Left renal cortex interstitium (tissue), 4 donors: ENCODE measurements around the gene SLC7A8. TPM values are rescaled to one million over a fixed set of nuclear protein-coding genes. Genes with fewer than 3 reads are reported as not detected.

ENCODE experiments used
- DNase-seq, 4 donors: peaks; one replicate each; pipeline ENCODE4 v3.0.0-alpha.2; 2013; ENCODE audit warnings: low read depth in 4 of 4, low spot score in 2 of 4, missing footprints in 1 of 4
- polyA plus RNA-seq, 4 donors: library from polyadenylated mRNA; unstranded; fragments of 120-200 nt; gene quantifications; one replicate each; pipeline ENCODE4 v1.2.1, GENCODE V29; 2013; ENCODE audit not compliant: insufficient read length in 4 of 4

Gene SLC7A8
- polyA plus RNA-seq, 4 donors: 80.6 to 108 (median 96.2) TPM

DNA sequence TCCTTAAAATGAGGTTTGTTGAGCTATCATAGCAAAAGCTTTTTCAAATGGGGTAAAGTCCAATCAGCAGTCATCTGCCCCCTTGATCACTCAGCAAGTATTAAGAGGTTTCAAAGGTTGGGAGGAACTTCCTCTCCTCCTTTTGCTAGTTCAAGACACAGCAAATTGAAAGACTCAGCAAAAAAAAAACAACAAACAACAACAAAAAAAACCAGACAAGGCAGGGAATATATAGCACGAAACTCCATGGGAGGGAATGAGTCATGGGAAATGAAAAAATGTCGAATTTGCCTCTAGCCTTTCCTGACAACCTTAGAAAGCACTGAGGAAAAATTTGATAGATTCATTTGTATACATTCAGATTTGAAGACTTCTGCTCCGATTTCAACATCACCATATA is 1.6 kb upstream of the SLC7A8 start:
- DNase-seq: no peak

DNA sequence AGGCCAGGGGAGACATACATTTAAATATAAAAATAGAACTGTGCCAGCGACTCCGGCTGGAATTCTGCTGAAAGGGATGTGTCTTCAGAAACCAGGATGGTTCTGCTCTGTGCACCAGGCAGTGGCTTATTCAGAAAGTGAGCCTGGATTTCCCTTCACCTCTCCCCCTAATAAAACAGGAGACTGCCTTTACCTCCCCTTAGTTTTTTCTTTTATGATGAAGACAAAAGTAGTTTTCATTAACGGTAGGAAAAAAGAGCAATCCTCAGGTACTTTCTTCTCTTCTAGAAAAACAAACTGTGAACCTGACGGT is 346 bp downstream of the SLC7A8 start:
- DNase-seq: no peak

DNA sequence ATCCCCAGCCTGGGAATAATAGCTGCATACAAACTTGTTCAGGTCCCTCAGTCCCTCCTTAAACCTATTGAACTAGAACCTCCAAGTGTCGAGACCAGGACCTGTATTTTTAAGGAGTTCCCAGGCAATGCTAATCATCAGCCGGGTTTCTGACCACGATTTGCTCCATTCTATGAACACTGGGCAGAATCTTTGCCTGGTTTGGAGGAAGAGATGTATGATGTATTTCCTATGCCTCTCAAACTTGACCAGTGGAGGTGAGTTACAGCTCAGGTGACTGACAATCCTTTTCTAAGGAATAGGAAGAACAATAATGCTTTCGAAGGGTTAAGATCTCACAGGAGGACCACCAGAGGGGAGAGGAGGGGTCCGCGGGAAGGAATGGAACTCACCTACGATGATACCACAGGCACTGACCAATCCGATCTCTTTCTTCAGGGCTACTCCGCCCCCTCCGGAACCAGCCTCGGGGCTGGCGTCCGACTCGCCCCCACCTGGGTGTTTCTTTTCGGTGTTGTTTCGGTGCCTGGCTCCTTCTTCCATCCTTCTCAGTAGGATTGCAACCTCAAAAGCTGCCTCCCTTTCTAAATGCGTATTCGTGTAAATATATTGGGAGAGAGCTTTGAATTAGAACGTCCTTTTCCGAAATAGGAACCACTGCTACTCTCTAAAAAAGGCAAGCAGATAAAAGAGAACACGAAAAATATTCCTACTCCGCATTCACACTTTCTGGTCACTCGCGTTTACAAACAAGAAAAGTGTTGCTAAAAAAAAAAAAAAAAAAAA is 895 bp downstream of the SLC7A8 start:
- DNase-seq: no peak

DNA sequence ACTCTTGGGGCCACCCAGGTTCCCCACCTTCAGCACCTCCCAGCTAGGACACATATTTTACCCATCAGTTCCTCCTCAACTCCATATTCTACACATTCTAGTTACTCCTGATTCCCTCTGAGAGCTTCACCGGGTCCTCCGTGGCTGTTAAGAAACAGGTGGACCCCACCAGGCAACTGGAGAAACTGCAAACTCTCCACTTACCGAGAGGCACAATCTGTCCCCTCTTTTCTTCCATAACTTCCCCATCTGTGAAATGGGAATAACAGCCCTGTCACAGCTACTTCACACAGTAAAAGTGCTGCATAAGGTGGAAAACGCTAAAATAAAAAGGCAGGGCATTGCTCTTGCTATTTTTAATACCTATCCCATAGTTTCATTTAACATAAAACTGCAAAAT is 1.5 kb downstream of the SLC7A8 start:
- no peak for DNase-seq

DNA sequence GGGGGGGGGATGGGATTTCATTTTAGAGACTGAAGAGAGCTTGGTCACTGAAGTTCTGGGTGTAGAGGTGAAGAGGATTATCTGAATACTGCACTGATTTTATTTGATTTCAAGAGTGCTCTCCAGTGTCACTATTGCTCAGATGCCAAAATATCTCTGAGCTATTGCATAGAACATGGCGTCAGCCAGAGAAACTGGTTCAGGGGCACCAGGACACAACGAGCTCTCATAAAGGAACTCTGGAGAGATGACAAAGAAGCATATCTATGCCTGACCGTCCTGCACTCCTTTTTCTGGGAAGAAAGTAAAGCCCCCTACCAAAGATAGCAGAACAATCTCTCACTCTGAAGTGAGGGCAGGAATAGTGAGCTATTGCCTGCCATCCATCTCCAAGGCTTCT is 2.0 kb downstream of the SLC7A8 start:
- DNase-seq: no peak

DNA sequence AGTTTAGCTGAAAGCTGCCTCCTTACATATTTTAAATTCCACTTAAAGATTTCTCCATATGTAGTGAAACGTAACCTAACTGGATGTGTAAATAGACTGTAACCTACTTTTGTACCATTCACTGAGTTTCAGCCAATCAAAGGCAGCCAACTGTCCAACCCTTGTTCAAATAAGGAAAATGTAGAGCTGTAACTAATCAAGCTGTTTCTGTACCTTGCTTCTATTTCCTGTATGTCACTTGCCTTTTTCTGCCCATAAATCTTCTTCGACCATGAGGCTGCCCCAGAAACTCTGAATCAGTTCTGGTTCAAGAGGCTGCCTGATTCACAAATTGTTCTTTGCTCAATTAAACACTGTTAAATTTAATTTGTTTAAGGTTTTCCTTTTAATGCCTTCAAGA is 6.3 kb downstream of the SLC7A8 start:
- no peak for DNase-seq

DNA sequence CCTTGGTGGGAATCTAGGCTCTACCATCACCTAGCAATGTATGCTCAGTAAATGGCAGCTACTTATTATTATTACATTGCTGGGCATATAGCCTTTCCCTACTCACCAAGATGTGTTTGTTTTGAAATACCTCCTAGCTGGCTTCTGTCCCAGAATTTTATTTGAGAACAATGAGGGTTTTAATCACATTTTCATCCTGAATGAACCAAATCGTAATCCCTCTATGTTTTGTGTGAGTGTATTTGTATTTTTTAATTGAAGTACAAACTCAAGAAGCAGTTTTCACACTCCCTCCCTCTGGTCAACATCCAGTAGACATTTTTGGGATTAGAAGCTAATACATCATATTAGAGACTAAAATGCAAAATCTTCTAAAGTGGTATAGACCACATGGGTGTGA is 7.6 kb downstream of the SLC7A8 start:
- DNase-seq: no peak

DNA sequence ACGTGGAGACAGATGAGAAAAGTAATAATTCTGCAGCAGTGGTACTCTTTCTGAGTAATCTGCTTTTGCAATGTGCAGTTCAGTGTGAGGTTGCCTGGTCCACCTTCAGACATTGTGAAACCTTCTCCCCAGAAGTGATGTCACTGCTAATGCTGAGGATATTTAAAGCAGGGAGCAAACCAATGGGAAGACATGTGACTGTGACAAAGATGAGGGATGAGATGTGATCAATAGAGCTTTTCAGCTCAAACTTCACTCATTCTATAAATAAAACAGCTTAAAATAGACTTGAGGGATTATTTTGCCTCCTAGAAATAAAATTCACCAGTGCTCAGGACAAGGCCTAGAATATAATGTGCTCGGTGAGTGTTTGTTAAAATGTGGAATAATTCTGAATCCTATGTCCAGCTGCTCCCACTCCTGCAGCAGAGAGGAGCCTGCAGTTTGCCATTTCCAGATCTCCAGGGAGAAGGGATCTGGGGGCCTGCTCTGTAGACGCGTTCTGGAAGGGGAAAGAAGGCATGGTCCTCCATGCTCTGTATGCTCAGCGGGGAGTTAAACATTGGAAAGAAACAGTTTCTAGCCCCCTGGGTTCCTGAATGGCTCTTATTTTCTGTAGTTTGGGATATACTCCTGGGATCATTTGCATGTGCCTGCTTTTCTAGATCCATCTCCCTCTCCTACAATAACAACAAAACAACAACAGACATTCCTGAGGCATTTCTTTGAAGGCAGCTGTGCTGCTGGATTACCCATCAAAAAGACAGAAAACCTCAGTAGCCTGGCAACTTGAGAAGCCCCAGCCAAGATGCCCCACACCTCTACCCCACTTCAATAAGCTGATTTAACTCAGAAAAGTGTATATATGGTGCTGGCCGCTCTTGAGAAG is 8.9 kb downstream of the SLC7A8 start:
- no peak for DNase-seq

DNA sequence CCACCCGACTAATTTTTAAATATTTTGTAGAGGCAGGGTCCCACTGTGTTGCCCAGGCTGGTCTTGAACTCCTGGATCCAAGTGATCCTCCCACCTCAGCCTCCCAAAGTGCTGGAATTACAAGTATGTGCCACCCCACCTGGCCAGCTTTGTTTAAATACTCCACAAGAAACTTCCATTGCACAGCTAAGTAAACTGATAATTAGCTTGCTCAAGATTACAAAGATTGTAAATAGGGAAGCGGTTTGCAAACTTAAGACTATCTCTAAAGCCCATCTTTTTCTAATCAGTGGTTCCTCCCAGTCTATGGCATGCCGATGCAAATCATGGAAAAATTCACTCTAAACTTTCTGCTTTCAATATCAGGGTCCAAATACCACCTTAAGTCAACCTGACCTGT is 9.7 kb downstream of the SLC7A8 start:
- DNase-seq: no peak

DNA sequence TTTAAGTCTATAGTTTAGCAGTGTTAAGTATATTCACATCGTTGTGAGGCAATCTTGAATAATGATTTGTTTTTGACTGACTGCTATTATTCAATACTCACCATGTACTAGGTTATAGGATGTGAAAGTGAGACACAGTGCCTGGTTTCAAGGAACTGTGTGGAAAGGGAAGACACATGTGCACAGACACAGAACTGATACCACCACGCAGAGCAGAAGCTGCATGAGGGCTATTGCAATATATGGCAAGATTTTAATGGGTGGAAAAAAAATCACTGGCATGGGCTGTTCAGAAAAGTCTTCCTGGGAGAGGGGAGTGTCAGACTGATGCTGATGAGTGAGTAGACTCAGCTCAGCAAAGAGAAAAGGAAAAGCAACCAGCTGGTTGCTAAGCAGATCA is 10.4 kb downstream of the SLC7A8 start:
- DNase-seq: no peak

DNA sequence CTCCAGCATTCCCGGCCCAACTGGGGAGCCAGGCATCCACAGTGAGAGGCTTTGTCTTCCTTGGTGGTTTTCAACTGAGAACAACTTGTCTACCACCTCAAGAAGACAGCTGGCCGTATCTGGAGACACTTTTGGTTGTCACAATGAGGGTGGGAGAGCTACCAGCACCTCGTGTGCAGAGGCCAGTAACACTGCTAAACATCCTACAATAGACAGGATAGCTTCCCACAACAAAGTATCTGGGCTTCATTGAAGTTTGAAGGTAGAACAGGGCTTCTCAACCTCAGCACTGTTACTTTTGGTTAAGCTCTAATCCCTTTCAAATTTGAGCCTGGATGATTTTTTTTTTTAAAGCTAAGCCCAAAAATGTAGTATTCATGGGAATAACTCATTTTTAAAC is 10.9 kb downstream of the SLC7A8 start:
- no peak for DNase-seq

DNA sequence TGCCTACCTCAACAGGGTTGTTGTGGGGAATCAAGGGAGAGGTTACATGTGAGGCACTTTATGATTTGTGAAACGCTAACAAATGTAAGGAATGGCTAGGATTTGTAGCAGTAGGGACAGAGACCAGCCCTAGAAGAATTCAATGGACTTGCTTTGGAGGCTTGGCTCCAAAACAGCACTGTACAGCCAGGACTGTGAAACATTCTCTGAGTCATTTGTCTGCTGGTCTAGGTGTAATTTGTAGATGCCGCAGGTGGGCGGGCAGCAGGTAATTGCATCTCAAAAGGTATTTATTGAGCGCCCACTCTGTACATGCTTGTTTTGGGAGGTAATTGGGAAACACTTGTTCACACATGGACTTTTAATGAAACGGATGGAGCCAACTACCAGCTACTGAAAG is 11.4 kb downstream of the SLC7A8 start:
- DNase-seq: no peak

DNA sequence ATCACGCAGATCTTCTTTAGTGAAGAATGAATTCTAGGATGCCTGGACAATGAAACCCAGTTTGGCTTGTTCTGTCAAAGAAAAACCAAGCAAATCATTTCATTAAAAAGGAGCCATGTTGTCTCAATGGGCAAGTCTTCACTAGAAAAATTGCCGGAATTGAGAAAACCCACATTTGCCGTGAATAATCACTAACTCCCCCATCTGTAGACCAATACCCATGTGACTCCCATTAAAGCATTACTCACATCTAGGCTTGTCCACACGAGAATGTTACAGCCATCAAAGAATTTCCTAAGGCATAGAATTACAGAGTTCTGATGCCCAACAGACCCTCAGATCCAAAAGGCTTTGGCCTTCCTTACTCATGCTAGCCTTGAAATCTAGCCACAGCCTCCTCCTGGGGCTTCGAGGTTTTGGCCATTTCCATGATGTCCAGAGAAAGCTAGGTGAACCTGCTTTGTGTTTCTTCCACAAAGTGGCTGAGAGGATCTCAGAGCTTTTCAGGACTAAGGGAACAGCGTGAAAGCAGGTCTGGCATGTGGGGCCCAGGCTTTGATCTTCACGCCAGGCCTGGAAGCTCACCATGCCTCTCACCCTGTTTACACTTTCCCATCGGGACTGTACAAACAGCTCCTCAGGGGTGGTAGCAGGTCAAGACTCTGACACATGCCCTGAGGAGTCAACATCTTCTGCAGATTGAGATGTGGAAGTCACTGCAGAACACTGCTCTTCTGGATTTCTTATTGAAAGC is 12.1 kb downstream of the SLC7A8 start:
- DNase-seq: no peak

DNA sequence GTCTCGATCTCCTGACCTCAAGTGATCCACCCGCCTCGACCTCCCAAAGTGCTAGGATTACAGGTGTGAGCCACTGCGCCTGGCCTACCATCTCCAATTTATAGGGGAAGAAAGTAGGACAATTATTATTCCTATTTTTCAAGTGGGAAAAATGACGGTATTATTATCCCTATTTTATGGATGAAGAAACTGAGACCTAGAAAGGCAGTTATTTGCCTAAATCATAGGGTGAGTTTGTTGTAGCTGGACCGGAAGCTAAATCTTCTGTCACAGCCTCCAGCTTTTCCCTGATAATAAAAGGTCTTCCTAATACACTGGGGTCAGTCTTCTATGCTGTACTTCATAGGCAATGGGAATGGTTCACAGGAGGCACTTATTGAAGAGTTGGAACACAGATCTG is 13.8 kb downstream of the SLC7A8 start:
- DNase-seq: no peak

DNA sequence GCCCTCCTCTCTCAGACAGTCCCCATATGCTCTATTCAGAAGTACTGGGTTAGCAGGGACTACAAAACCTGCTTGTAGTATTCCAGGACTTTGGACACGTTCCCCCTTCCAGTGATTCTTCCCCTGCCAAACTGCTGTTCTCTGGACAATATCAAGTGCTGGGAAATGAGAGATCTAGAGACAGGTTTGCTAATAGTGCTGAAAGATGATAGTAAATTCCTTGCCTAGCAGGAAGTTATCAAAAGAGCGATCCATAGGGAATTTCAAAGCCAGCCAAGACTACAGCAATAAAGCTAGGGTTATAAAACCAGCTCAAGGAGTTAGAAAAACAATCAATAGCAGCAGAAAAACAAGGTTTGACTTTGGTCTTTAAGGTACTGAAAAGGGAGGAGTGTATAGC is 15.2 kb downstream of the SLC7A8 start:
- no peak for DNase-seq

DNA sequence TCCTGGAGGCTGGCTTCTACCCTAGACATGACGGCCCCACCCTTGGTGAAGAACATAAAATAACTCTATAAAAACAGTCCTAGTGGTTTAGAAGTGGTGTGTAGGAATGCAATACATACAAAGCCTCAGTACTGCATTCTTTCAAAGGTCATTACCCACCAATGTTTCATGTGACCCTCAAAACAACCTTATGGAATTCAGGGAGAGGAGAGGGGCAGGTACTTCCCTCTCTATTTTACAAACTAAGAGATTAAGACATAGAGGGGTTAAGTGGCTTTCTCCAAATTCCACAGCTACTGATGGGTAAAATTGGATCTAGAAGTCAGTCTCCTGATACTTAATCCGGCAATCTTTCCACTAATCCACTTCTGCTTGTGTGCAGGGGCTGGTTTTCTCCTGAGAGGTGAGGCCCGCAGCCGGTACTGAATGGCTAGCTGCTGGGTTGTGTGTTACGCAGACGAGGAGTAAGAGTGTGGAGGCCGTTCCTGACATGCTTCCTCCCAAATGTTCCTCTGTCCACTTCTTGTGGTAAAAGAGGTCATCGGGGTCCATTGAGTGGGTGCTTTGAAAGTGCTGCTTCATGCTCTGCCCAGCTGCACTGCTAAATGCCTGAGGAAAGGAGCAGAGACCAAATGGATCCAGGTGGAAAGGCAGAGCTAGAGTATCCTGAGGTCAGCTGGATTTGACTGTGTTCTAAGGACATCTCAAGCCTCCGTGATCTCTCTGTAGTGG is 16.2 kb downstream of the SLC7A8 start:
- DNase-seq: no peak

DNA sequence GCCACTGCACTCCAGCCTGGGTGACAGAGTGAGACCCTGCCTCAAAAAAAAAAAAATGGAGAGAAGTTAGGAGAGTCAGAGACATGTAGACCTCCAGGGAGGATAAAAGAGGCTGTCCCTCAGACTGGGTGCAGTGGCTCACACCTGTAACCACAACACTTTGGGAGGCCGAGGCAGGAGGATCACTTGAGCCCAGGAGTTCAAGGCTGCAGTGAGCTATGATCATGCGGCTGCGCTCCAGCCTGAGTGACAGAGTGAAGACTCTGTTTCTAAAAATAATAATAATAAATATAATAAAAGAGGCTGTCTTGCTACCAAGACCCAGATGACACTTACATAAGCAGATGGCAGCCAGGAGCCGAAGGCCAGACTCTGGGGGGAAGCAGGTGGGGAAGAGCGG is 18.5 kb downstream of the SLC7A8 start:
- no peak for DNase-seq

DNA sequence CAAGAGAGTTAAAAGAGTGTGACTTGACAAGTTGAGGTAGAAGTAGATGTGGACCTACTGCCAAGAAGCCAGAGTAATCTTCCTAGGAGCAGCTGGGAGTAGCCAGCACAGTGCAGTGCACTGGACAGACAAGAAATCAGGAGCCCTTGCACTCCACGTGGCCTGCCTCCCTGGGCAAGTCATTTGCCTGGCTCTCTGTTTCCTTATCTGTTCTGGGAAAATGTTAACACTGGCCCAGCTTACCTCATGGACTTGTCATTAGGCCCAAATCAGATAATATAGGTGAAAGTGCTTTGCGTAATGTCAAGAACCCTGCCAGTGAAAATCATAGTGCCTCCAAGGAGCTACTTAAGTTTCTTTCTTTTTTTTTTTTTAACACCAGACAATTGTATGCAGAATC is 19.2 kb downstream of the SLC7A8 start:
- no peak for DNase-seq

DNA sequence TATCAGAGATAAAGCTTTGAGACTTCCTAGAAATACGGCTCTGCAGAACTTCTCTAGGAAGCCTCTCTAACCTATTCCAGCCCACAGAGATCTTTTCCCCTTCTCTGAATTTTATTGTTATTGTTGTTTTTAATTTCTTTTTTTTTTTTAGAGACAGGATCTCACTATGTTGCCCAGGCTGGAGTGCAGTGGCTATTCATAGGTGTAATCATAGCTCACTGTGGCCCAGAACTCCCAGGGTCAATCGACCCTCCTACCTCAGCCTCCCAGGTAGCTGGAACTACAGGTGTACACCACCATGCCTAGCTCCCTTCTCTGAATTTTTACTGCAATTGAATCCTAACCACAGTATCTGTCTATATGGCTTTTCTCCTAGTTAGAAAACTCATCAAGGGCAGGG is 19.6 kb downstream of the SLC7A8 start:
- no peak for DNase-seq

DNA sequence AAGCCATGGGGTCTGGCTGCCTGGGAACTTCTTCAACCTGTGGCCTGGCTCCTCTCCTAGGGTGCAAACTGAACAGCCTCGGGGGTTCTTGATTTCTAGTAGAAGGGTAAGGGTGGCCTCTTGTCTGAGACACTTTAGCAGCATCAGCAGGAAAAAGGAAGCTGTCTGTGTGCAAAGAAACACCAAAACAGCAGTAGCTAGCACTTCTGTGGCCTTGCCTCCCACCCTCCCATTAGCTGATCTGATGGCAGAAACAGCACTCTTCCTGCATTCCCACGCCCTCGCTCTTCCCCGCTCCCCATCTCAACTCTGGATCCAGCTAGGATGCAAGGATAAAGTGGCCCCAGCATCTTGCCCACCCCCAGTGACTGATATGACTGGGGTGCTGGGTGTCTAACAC is 20.7 kb downstream of the SLC7A8 start:
- DNase-seq: no peak

DNA sequence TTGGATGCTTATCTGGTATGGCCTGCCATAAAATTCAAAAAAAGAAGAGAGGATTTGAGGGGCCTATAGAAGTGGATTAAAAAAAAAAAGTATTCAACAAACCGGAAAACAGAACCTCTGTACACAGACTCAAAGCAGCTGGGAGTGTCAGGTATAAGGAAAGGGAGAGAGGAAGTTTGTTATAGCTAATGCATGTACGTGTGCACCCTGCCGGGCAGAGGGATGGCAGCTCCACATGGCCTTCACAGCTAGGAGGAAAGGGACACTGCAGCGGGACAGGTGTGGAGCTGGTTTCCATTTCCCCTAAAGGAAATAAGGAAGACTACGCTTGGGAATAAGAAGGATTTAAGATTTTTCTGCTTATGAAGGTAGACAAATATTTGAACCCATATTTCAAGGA is 21.5 kb downstream of the SLC7A8 start:
- DNase-seq: no peak
